Activated CD4-positive, alpha-beta T cell treated with anti-CD3 and anti-CD28 coated beads, Interleukin-2, amount 10 ng/mL, durations not matched to agents 24 days and 14 days (primary cell): Measurements from ENCODE around the gene RPL9. TPM values are rescaled to one million over a fixed set of nuclear protein-coding genes. Genes with fewer than 3 reads are reported as not detected.
"Not testable (repeated sequence)": the region's sequence is repeated elsewhere in the genome, so short reads cannot be mapped to it uniquely, and the experiment has no call there.

Source experiments
- DNase-seq: peaks from one replicate; pipeline ENCODE4 v3.0.0; 2022
- H3K27ac Mint-ChIP-seq: one replicate; pipeline ENCODE4 v1.8.0; 2022; ENCODE audit warnings: mild to moderate bottlenecking, mixed read lengths
- H3K27me3 Mint-ChIP-seq: one replicate; pipeline ENCODE4 v1.8.0; 2022; ENCODE audit warnings: mixed read lengths
- H3K36me3 Mint-ChIP-seq: one replicate; pipeline ENCODE4 v1.8.0; 2022; ENCODE audit warnings: low read depth, mild to moderate bottlenecking, mixed read lengths
- H3K4me1 Mint-ChIP-seq: one replicate; pipeline ENCODE4 v1.8.0; 2021; ENCODE audit warnings: mixed read lengths
- H3K4me3 Mint-ChIP-seq: one replicate; pipeline ENCODE4 v1.8.0; 2022; ENCODE audit warnings: mild to moderate bottlenecking, moderate library complexity, mixed read lengths
- H3K9me3 Mint-ChIP-seq: one replicate; pipeline ENCODE4 v1.8.0; 2021; ENCODE audit warnings: mixed read lengths
- intact Hi-C: fragments of 100-400 bp; cut with micrococcal nuclease; formaldehyde crosslinking; loops from one replicate; pipeline ENCODE4 v1.15.1; 2023
- total RNA-seq: library from RNA; stranded (reverse); gene quantifications from 2 replicates; pipeline ENCODE4 v1.2.3, GENCODE V29; 2022

The RPL9 gene
- total RNA-seq, result 1,785 and 1,789 TPM in 2 replicates

DNA sequence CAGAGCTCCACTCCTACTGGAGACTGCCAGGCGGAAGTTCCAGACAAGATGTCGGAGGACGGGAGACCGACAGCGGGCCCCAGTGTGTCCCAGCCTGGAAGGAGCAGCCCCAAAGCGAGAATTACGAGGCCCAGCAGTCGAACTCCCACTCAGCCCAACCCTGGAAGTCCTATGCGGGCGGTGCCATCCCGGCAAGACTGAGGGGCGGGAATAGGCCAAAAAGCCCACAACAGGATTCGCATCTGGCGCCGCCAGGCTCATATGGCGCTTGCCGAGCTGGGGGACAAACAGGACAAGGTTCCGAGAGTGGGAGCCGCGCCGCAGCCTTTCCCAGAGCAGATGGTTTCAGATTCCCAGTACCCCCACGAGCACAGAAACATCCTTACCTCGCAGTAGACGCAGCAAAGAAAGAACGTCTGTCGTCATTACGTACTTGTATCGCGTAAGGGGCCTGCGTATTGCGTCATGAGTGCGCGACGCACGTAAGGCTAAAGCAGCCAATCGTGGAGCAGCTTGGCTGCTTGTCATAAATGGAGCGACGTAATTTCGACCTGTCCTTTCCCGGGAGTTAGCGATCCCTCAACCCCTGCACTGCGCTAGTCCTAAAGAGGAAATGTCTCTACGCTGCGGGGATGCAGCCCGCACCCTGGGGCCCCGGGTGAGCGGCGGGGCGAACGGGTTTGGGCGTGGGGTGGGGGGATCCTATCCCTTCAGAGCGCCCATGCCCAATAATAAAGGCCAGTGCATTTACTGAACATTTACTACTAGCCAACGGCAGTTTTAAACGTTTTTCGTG is at the start of gene RPL9, which contains the start of gene LIAS:
Gene RPL9 (minus strand): TSS at position 418 of the 796 bp plus-strand sequence. CDS start 483 bp downstream, outside the sequence.
Gene LIAS (plus strand): TSS at position 552 of the 796 bp plus-strand sequence. CDS start 62 bp downstream, at position 614.
- Mint-ChIP-seq H3K27ac (peak within 1 kb of the TSS; percentile 98), H3K4me1 (peaks cover 35% of the 10 kb centered on the region), H3K36me3 (peaks cover 62% of the 10 kb centered on the region), H3K9me3 (no peaks in the 10 kb centered on the region), H3K4me3 (peak within 1 kb of the TSS; percentile 89), H3K27me3 (peaks cover 2% of the 10 kb centered on the region)
- peak; percentile 98 for DNase-seq
- intact Hi-C loops, result loop anchor here (1.0 to 2.0 kb wide), 9 partner anchors 69 to 596 kb away; partner anchors contain the start of genes PDS5A, SMIM14, TMEM156 and UBE2K

DNA sequence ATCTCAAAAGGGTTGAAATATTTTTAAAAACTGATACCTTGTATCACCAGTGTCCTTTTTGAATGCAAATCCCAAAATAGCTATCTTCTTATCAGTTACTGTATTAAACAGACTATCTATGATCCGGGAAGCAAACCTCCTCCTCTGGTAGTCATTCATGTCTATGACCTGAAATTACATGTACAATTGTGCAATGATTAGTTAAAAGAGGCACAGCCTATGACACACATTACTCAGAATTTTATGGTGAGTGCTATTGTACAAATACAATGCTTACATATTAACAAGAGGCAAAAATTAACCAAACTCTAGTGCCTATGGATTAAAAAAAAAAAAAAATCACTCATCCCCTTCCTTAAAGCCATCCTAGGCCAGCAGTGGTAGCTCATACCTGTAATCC is 46.9 kb upstream of the RPL9 start:
- peaks cover 41% of the 10 kb centered on the region for H3K36me3 Mint-ChIP-seq
- no peak overlapping the region for H3K27ac Mint-ChIP-seq
- no peaks in the 10 kb centered on the region for H3K27me3 Mint-ChIP-seq
- H3K9me3 Mint-ChIP-seq, result no peaks in the 10 kb centered on the region
- DNase-seq, result no peak
- intact Hi-C loops, result no loop called here
- no peaks in the 10 kb centered on the region for H3K4me1 Mint-ChIP-seq
- H3K4me3 Mint-ChIP-seq, result no peak overlapping the region

DNA sequence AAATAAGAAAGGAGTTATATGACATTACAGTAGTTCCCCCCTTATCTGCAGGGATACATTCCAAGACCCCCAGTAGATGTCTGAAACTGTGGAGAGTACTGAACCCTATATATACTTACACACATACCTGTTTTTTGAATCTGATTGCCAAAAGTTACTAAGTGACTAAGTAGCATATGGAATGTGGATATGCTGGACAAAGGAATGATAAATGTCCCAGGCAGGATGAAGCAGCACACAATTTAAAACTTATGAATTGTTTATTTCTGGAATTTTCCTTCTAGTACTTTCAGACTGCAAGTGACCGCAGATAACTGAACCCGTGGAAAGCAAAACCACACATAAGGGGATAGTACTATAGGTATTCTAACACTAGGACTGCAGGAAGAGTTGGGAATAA is 45.8 kb upstream of the RPL9 start:
- Mint-ChIP-seq H3K4me1 (no peaks in the 10 kb centered on the region), H3K36me3 (peaks cover 40% of the 10 kb centered on the region), H3K27ac (no peak overlapping the region), H3K27me3 (no peaks in the 10 kb centered on the region), H3K4me3 (no peak overlapping the region), H3K9me3 (no peaks in the 10 kb centered on the region)
- DNase-seq, result no peak
- intact Hi-C loops, result no loop called here

- H3K9me3 Mint-ChIP-seq, H3K27me3 Mint-ChIP-seq, H3K4me3 Mint-ChIP-seq, intact Hi-C loops, DNase-seq, H3K27ac Mint-ChIP-seq, H3K4me1 Mint-ChIP-seq: not testable (repeated sequence)
- H3K36me3 Mint-ChIP-seq, result peaks cover 46% of the 10 kb centered on the region
Measured at GRCh38 chr4:39502664-39503035, 43.9 kb upstream of the RPL9 start.

DNA sequence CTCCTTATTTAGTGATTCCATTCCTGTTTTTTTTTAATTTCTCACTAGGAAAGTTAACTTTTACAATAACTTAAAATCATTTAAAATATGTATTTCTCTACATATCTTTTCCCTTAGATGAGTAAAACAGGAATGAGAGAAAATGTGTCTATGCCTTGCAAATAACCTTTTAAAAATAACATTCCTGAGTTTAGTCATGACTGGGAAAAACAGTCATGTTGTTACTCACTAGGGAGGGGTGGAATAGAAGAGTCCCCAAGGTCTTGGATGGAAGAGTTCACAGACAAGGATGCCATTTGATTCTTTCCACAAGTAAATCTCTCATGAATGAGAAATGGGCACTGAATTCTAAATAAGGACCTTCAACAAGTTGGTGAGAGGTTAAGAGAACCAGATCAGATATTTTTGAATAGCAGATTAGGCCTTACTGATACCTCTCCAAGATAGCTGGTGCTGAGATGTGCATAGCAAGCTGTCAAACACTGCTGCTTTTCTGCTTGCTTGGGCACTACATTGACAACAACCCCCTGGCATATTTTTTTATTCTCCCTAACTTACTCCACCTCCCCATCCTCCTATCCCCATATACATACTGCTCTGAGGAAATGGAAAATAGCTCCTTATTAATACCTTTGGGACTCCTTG is 43.4 kb upstream of the RPL9 start:
- Mint-ChIP-seq H3K9me3 (no peaks in the 10 kb centered on the region), H3K4me3 (no peak overlapping the region), H3K27me3 (no peaks in the 10 kb centered on the region), H3K36me3 (peaks cover 45% of the 10 kb centered on the region), H3K4me1 (no peaks in the 10 kb centered on the region), H3K27ac (no peak overlapping the region)
- intact Hi-C loops, result no loop called here
- DNase-seq, result no peak

DNA sequence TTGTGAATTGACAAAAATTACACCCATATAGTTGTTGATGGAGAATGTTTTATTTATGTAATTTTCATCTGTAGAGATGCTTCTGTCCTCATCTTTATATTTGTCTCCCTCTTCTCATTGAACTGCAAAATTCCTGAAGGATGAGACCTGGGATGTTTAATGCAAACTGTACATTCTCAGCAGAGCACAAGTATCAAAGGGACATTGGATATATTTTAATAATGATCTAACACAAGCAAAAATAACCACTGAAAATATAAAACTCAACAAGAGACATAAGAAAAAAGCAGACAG is 40.0 kb upstream of the RPL9 start:
- Mint-ChIP-seq H3K4me1 (no peaks in the 10 kb centered on the region), H3K36me3 (peaks cover 25% of the 10 kb centered on the region), H3K4me3 (no peak overlapping the region), H3K27ac (no peak overlapping the region), H3K27me3 (no peaks in the 10 kb centered on the region), H3K9me3 (no peaks in the 10 kb centered on the region)
- intact Hi-C loops, result no loop called here
- DNase-seq, result no peak

DNA sequence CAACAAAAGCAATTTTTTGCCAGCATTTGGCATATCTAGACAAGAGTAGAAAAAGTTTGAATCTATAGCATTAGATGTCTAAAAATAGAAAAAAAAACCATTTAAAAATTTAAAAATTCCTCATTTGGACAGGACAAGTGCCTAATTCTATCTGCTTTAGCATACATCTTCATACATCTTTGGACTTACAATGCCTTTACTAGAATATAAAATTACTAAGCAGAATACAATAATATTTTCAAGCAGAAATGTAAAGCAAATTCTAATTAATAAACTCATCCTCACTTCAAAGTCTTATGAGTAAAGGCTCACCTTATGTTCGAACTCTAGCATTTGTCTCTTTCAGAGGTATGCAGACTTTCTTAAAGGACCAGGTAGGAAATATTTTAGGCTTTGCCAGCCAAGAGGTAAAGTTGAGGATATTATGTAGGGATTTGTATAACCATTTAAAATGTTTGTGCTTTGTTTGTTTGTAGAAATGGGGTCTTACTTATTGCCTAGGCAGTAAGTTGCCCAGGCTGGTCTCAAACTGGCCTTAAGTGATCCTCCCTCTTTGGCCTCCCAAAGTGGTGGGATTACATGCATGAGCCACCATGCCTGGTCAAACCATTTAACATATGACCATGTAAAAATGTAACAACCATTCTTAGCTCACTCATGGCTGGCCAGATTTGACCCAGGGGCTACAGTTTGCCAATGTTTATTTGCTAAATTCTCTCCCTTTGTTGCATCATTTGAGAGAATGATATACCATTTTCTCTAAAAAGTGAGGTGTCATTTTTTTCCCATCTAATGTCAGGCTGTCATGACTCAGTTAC is 39.4 kb upstream of the RPL9 start:
- Mint-ChIP-seq H3K27me3 (no peaks in the 10 kb centered on the region), H3K36me3 (peaks cover 20% of the 10 kb centered on the region), H3K9me3 (no peaks in the 10 kb centered on the region), H3K27ac (no peak overlapping the region), H3K4me1 (no peaks in the 10 kb centered on the region), H3K4me3 (no peak overlapping the region)
- intact Hi-C loops, result no loop called here
- no peak for DNase-seq

GRCh38 chr4:39495446-39496213 is 36.9 kb upstream of the RPL9 start:
- H3K27ac Mint-ChIP-seq, result no peak overlapping the region
- no peaks in the 10 kb centered on the region for H3K4me1 Mint-ChIP-seq
- no peaks in the 10 kb centered on the region for H3K9me3 Mint-ChIP-seq
- no peak for DNase-seq
- H3K27me3 Mint-ChIP-seq, result no peaks in the 10 kb centered on the region
- H3K4me3 Mint-ChIP-seq, result no peak overlapping the region
- intact Hi-C loops, result no loop called here
- peaks cover 13% of the 10 kb centered on the region for H3K36me3 Mint-ChIP-seq

DNA sequence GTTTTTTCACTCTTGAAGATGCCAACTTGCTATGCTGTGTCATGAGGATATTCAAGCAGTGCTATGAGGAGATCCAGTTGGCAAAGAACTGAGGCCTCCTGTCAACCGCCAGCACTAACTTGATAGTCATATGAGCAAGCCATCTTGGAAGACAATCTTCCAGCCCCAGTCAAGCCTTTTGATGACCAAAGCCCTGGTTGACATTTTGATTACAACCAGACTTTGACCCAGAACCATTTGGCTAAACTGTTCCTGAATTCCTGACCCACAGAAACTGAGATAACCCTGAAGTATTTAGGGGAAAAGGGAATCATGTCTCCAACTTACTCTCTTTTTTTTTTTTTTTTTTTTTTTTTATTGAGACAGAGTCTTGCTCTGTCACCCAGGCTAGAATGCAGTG is 35.6 kb upstream of the RPL9 start:
- Mint-ChIP-seq H3K4me3 (no peak overlapping the region), H3K27ac (no peak overlapping the region), H3K27me3 (no peaks in the 10 kb centered on the region), H3K36me3 (peaks cover 10% of the 10 kb centered on the region), H3K9me3 (no peaks in the 10 kb centered on the region), H3K4me1 (no peaks in the 10 kb centered on the region)
- intact Hi-C loops, result no loop called here
- DNase-seq, result no peak

GRCh38 chr4:39490322-39490721 is 31.6 kb upstream of the RPL9 start:
- Mint-ChIP-seq H3K9me3 (no peaks in the 10 kb centered on the region), H3K4me3 (no peak overlapping the region), H3K4me1 (no peaks in the 10 kb centered on the region), H3K36me3 (no peaks in the 10 kb centered on the region), H3K27me3 (no peaks in the 10 kb centered on the region), H3K27ac (no peak overlapping the region)
- intact Hi-C loops, result no loop called here
- DNase-seq, result no peak

- Mint-ChIP-seq H3K27ac (no peak overlapping the region), H3K4me1 (no peaks in the 10 kb centered on the region), H3K27me3 (no peaks in the 10 kb centered on the region), H3K9me3 (no peaks in the 10 kb centered on the region), H3K4me3 (no peak overlapping the region), H3K36me3 (no peaks in the 10 kb centered on the region)
- intact Hi-C loops, result no loop called here
- no peak for DNase-seq
Measured at GRCh38 chr4:39486221-39486804, 27.6 kb upstream of the RPL9 start.

- Mint-ChIP-seq H3K27me3 (no peaks in the 10 kb centered on the region), H3K9me3 (no peaks in the 10 kb centered on the region)
- intact Hi-C loops, result no loop called here
Measured at GRCh38 chr4:39484582-39485272, 26.0 kb upstream of the RPL9 start.

More at GRCh38 chr4:39484582-39485272, 26.0 kb upstream of the RPL9 start:
- DNase-seq, result no peak
- H3K4me1 Mint-ChIP-seq, result no peaks in the 10 kb centered on the region
- no peaks in the 10 kb centered on the region for H3K36me3 Mint-ChIP-seq
- no peak overlapping the region for H3K4me3 Mint-ChIP-seq
- H3K27ac Mint-ChIP-seq, result no peak overlapping the region
